Hepatocyte (in vitro differentiated cells): ENCODE results near the gene NR1H4.

Experiments
- CTCF ChIP-seq: fragments of 200-600 bp; sonication (generic); IDR thresholded peaks from 2 replicates; pipeline ENCODE4 v1.5.1; 2016; ENCODE audit warnings: antibody characterized with exemption, mild to moderate bottlenecking; ENCODE audit not compliant: poor library complexity
- EZH2 ChIP-seq: fragments of 200-600 bp; sonication (generic); IDR thresholded peaks from 2 replicates; pipeline ENCODE4 v1.6.1; 2016; ENCODE audit warnings: antibody characterized with exemption, mild to moderate bottlenecking, borderline replicate concordance
- EZH2phosphoT487 ChIP-seq: fragments of 200-600 bp; sonication (generic); IDR thresholded peaks from one replicate; pipeline ENCODE4 v1.6.1; 2018; ENCODE audit warnings: antibody characterized with exemption, mild to moderate bottlenecking, low read depth, moderate library complexity; ENCODE audit not compliant: unreplicated experiment, severe bottlenecking

- TF ChIP-seq CTCF, result no peak
- TF ChIP-seq EZH2phosphoT487, result no peak
- no peak for TF ChIP-seq EZH2
Measured at GRCh38 chr12:100601626-100602025, 128.0 kb downstream of the NR1H4 start.
